WTC11 (cell line): ENCODE measurements around the gene DNAAF5.

ENCODE experiments used
- ATF3 ChIP-seq: sonication (generic); formaldehyde crosslinking; conservative IDR thresholded peaks from 2 replicates; pipeline ENCODE4 v1.8.1; 2022; ENCODE audit warnings: mild to moderate bottlenecking, missing genetic modification reagents
- ATF6 ChIP-seq: sonication (generic); formaldehyde crosslinking; IDR thresholded peaks from 2 replicates; pipeline ENCODE4 v1.8.1; 2023; ENCODE audit warnings: mild to moderate bottlenecking, missing genetic modification reagents
- CREB1 ChIP-seq: sonication (generic); formaldehyde crosslinking; IDR thresholded peaks from 2 replicates; pipeline ENCODE4 v1.8.0; 2023; ENCODE audit warnings: mild to moderate bottlenecking, missing genetic modification reagents
- CREM ChIP-seq: sonication (generic); formaldehyde crosslinking; IDR thresholded peaks from 2 replicates; pipeline ENCODE4 v1.8.1; 2022; ENCODE audit warnings: mild to moderate bottlenecking, missing genetic modification reagents, moderate library complexity
- CTCF ChIP-seq: fragments of 200-600 bp; IDR thresholded peaks from 2 replicates; pipeline ENCODE4 v1.8.0; 2022; ENCODE audit warnings: antibody characterized with exemption
- E2F1 ChIP-seq: sonication (generic); formaldehyde crosslinking; IDR thresholded peaks from 2 replicates; pipeline ENCODE4 v1.8.0; 2022; ENCODE audit warnings: mild to moderate bottlenecking, missing genetic modification reagents
- ELF4 ChIP-seq: sonication (generic); formaldehyde crosslinking; IDR thresholded peaks from 2 replicates; pipeline ENCODE4 v1.8.1; 2022; ENCODE audit warnings: low read depth, mild to moderate bottlenecking, moderate library complexity, missing genetic modification reagents
- ESRRA ChIP-seq: sonication (generic); formaldehyde crosslinking; IDR thresholded peaks from 2 replicates; pipeline ENCODE4 v1.8.1; 2022; ENCODE audit warnings: mild to moderate bottlenecking, missing genetic modification reagents, borderline replicate concordance
- FOXK1 ChIP-seq: sonication (generic); formaldehyde crosslinking; IDR thresholded peaks from 2 replicates; pipeline ENCODE4 v1.8.0; 2022; ENCODE audit warnings: mild to moderate bottlenecking, moderate library complexity, missing genetic modification reagents
- FOXP1 ChIP-seq: sonication (generic); formaldehyde crosslinking; IDR thresholded peaks from 2 replicates; pipeline ENCODE4 v1.8.0; 2022; ENCODE audit warnings: missing genetic modification reagents, mild to moderate bottlenecking, moderate library complexity, borderline replicate concordance
- NFE2L1 ChIP-seq: sonication (generic); formaldehyde crosslinking; IDR thresholded peaks from 2 replicates; pipeline ENCODE4 v1.8.1; 2023; ENCODE audit warnings: missing genetic modification reagents
- SMAD3 ChIP-seq: sonication (generic); formaldehyde crosslinking; IDR thresholded peaks from 2 replicates; pipeline ENCODE4 v1.8.0; 2022; ENCODE audit warnings: missing genetic modification reagents, mild to moderate bottlenecking, borderline replicate concordance
- TP53 ChIP-seq: sonication (generic); formaldehyde crosslinking; IDR thresholded peaks from 2 replicates; pipeline ENCODE4 v1.8.1; 2023; ENCODE audit warnings: mild to moderate bottlenecking, missing genetic modification reagents

GRCh38 chr7:713488-714230, 12.8 kb upstream of the DNAAF5 start:
- TF ChIP-seq TP53 (CRISPR knock-in tag) = no peak
- no peak for TF ChIP-seq CTCF
- no peak for TF ChIP-seq NFE2L1 (CRISPR knock-in tag)
- no peak for TF ChIP-seq FOXK1
- no peak for TF ChIP-seq E2F1 (CRISPR knock-in tag)
- no peak for TF ChIP-seq ATF3 (CRISPR knock-in tag)
- TF ChIP-seq ELF4 (CRISPR knock-in tag) = no peak
- no peak for TF ChIP-seq CREM
- no peak for TF ChIP-seq CREB1 (CRISPR knock-in tag)
- TF ChIP-seq ESRRA (CRISPR knock-in tag) = no peak
- no peak for TF ChIP-seq ATF6
- no peak for TF ChIP-seq FOXP1 (CRISPR knock-in tag)
- no peak for TF ChIP-seq SMAD3
